CD4-positive, alpha-beta memory T cell (primary cell): ENCODE data around the gene MVP. TPM values are rescaled to one million over a fixed set of nuclear protein-coding genes. Genes with fewer than 3 reads are reported as not detected.

Source experiments
- CTCF ChIA-PET: fragments of 350-600 bp; sonication (Branson Sonifier 250); formaldehyde crosslinking; loops from one replicate; lab custom pipeline; 2021; ENCODE audit warnings: inconsistent platforms; ENCODE audit not compliant: partially characterized antibody; lab: Charles Lee
- POLR2A ChIA-PET: fragments of 350-600 bp; sonication (Branson Sonifier 250); formaldehyde crosslinking; loops from one replicate; lab custom pipeline; 2021; ENCODE audit not compliant: partially characterized antibody; lab: Charles Lee
- DNase-seq, 5 donors: peaks; one replicate each; pipeline versions ENCODE4 v3.0.0 to v3.0.0-alpha.2; 2020 to 2022; ENCODE audit warnings: mixed read lengths in 1 of 5
- H3K27ac ChIP-seq: one replicate; pipeline ENCODE4 v1.7.0; 2013; ENCODE audit warnings: low read depth, low read length
- H3K27me3 ChIP-seq: 2 replicates; pipeline ENCODE4 v1.7.0; 2013; ENCODE audit warnings: mild to moderate bottlenecking, low read length, moderate library complexity; ENCODE audit not compliant: insufficient read depth
- H3K36me3 ChIP-seq: 2 replicates; pipeline ENCODE4 v1.7.0; 2013; ENCODE audit warnings: mild to moderate bottlenecking, low read length, moderate library complexity; ENCODE audit not compliant: insufficient read depth
- H3K4me1 ChIP-seq: 2 replicates; pipeline ENCODE4 v1.7.0; 2013; ENCODE audit warnings: mild to moderate bottlenecking, low read length, moderate library complexity; ENCODE audit not compliant: insufficient read depth
- H3K4me3 ChIP-seq, 2 donors: one replicate each; pipeline ENCODE4 v1.7.0; 2013; ENCODE audit warnings: low read length in 2 of 2, mild to moderate bottlenecking in 1 of 2
- H3K9me3 ChIP-seq, 2 donors: one replicate each; pipeline ENCODE4 v1.7.0; 2013; ENCODE audit warnings: low read length in 2 of 2, control low read depth in 1 of 2; ENCODE audit not compliant: control insufficient read depth in 1 of 2
- H3K27ac Mint-ChIP-seq, 7 donors: one replicate each; pipeline ENCODE4 v1.8.0; 2020 to 2021; ENCODE audit warnings: mixed read lengths in 7 of 7, mild to moderate bottlenecking in 6 of 7, inconsistent platforms in 3 of 7, moderate library complexity in 3 of 7
- H3K27me3 Mint-ChIP-seq, 2 donors: one replicate each; pipeline ENCODE4 v1.8.0; 2020 to 2021; ENCODE audit warnings: mixed read lengths in 2 of 2
- H3K36me3 Mint-ChIP-seq, 2 donors: one replicate each; pipeline ENCODE4 v1.8.0; 2020 to 2021; ENCODE audit warnings: mixed read lengths in 2 of 2, inconsistent platforms in 1 of 2, mild to moderate bottlenecking in 1 of 2
- H3K4me1 Mint-ChIP-seq, 4 donors: one replicate each; pipeline ENCODE4 v1.8.0; 2020 to 2021; ENCODE audit warnings: mixed read lengths in 4 of 4, mild to moderate bottlenecking in 1 of 4
- H3K4me3 Mint-ChIP-seq, 8 donors: one replicate each; pipeline ENCODE4 v1.8.0; 2020 to 2021; ENCODE audit warnings: mixed read lengths in 8 of 8, mild to moderate bottlenecking in 7 of 8, moderate library complexity in 6 of 8, inconsistent platforms in 3 of 8
- H3K9me3 Mint-ChIP-seq, 8 donors: one replicate each; pipeline ENCODE4 v1.8.0; 2020 to 2021; ENCODE audit warnings: mixed read lengths in 8 of 8, mild to moderate bottlenecking in 5 of 8, inconsistent platforms in 3 of 8, moderate library complexity in 1 of 8
- intact Hi-C: fragments of 100-400 bp; cut with micrococcal nuclease; formaldehyde crosslinking; loops from one replicate; pipeline ENCODE4 v1.15.1; 2023
- polyA plus RNA-seq, 2 donors: library from polyadenylated mRNA; unstranded; fragments of 300-500 nt; fragmentation: Illumina TruSeq; gene quantifications; one replicate each; pipeline ENCODE4 v1.2.3, GENCODE V29; 2021
- total RNA-seq, 2 experiments: library from RNA; stranded (reverse); gene quantifications; one replicate each; pipeline ENCODE4 v1.2.3, GENCODE V29; 2021

MVP gene
- total and polyA plus RNA-seq, 4 experiments from 2014 or later: 145 to 187 (median 159) TPM

DNA sequence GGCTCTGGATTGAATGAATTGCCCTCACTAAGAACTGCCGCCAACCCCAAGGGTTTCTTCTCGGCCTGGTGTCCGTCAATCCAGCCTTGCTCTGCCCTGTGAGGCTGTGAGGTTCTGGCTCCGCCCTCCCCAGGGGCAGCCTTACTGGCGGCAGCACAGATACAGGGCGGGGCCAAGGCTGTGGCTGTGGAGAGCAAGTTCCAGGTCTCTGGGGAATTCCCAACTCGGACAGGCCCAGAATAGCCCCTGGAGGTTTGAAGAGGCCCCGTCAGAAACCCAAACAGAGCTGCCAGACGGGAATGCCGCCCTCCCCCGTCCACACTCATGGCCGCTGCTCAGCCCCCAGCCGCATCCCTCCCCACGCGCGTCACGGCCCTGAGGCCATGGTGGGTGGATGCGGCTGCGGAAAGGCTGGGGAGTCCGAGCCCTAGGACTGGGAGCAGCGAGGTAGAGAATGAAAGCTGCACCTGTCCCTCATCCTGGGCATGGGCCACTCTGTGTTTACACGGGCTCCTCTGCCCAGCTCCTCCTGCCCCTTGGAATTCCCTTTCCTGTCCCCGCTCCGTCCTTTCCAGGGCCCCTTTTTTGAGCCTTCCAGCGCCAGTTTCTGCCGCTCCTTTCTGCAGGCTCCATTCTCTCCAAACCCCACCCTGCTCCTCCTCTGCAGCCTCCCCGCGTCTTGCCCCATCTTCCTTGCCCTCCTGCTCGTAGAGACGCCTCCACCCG, 8.9 kb upstream of the MVP start:
- peaks cover 64% of the 10 kb centered on the region for H3K4me1 ChIP-seq
- peaks cover 0 to 2% (median 0%) of the 10 kb centered on the region in 8 donors for H3K9me3 Mint-ChIP-seq
- H3K36me3 Mint-ChIP-seq: peaks cover 8 to 30% of the 10 kb centered on the region in 2 donors
- peak overlapping the region; percentile 80 for H3K27ac ChIP-seq
- POLR2A ChIA-PET: interaction anchor here (1.1 to 24.0 kb wide), 9 partner anchors 11 to 255 kb away, joined by 4 to 522 read pairs (median 9); partner anchors contain the start of genes ALDOA, C16orf54, KIF22 and MVP
- CTCF ChIA-PET: interaction anchor here (1.0 to 2.5 kb wide), 3 partner anchors 37 to 109 kb away, joined by 3 to 16 read pairs (median 3); no protein-coding TSS in a partner anchor
- intact Hi-C loops: loop anchor here (10.0 kb wide), 1 partner anchor 183 kb away; the partner anchor contains the start of genes HIRIP3 and INO80E
- H3K9me3 ChIP-seq: no peaks in the 10 kb centered on the region
- no peaks in the 10 kb centered on the region for H3K27me3 ChIP-seq
- peak overlapping the region; percentile 66 to 69 for H3K4me3 ChIP-seq
- peak overlapping the region; percentile 86 to 95 (median 90) for H3K4me3 Mint-ChIP-seq
- peak overlapping the region; percentile 87 to 97 (median 92) for H3K27ac Mint-ChIP-seq
- H3K27me3 Mint-ChIP-seq: peaks cover 0 to 2% of the 10 kb centered on the region in 2 donors
- H3K4me1 Mint-ChIP-seq: peaks cover 31 to 80% (median 51%) of the 10 kb centered on the region in 4 donors
- DNase-seq: peak; percentile 52 to 84 (median 56)
- peaks cover 8% of the 10 kb centered on the region for H3K36me3 ChIP-seq

GRCh38 chr16:29811896-29812665, 8.2 kb upstream of the MVP start, which contains the start of gene PRRT2:
Gene PRRT2 (plus strand): TSS chr16:29812193. CDS start chr16:29813055, 862 bp downstream.
- Mint-ChIP-seq H3K4me1 (peaks cover 35 to 86% (median 55%) of the 10 kb centered on the region in 4 donors), H3K9me3 (peaks cover 0 to 2% (median 0%) of the 10 kb centered on the region in 8 donors), H3K36me3 (peaks cover 8 to 35% of the 10 kb centered on the region in 2 donors), H3K4me3 (peak within 1 kb of the TSS; percentile 86 to 95 (median 90)), H3K27me3 (peaks cover 0 to 2% of the 10 kb centered on the region in 2 donors), H3K27ac (peak within 1 kb of the TSS; percentile 87 to 97 (median 92))
- Histone ChIP-seq H3K36me3 (peaks cover 8% of the 10 kb centered on the region), H3K4me3 (peak within 1 kb of the TSS; percentile 66 to 69), H3K9me3 (no peaks in the 10 kb centered on the region), H3K27me3 (no peaks in the 10 kb centered on the region), H3K27ac (peak within 1 kb of the TSS; percentile 80), H3K4me1 (peaks cover 69% of the 10 kb centered on the region)
- ChIA-PET CTCF (interaction anchor here (1.0 to 2.5 kb wide), 2 partner anchors 36 to 110 kb away, joined by 3 to 16 read pairs; no protein-coding TSS in a partner anchor), POLR2A (interaction anchor here (1.0 to 24.0 kb wide), 12 partner anchors 8 to 254 kb away, joined by 3 to 522 read pairs (median 8); partner anchors contain the start of genes ALDOA, C16orf54, KIF22 and MVP)
- intact Hi-C loops: loop anchor here (10.0 kb wide), 1 partner anchor 183 kb away; the partner anchor contains the start of genes HIRIP3 and INO80E
- DNase-seq: peak; percentile 22 to 67 (median 28)

GRCh38 chr16:29812754-29813643, 7.3 kb upstream of the MVP start:
- H3K27me3 ChIP-seq: no peaks in the 10 kb centered on the region
- Mint-ChIP-seq H3K4me3 (peak overlapping the region in 7 of 8 donors; percentile 37 to 90 (median 78)), H3K27me3 (peaks cover 0 to 2% of the 10 kb centered on the region in 2 donors), H3K4me1 (peaks cover 33 to 83% (median 57%) of the 10 kb centered on the region in 4 donors), H3K36me3 (peaks cover 9 to 32% of the 10 kb centered on the region in 2 donors), H3K27ac (peak overlapping the region in 5 of 7 donors; percentile 10 to 90 (median 64)), H3K9me3 (peaks cover 0 to 2% (median 0%) of the 10 kb centered on the region in 8 donors)
- peaks cover 71% of the 10 kb centered on the region for H3K4me1 ChIP-seq
- H3K27ac ChIP-seq: no peak overlapping the region
- ChIA-PET CTCF (interaction anchor here (1.1 to 2.5 kb wide), 3 partner anchors 23 to 112 kb away, joined by 3 to 16 read pairs (median 5); partner anchors contain the start of gene KIF22), POLR2A (interaction anchor here (1.0 to 24.0 kb wide), 8 partner anchors 9 to 659 kb away, joined by 3 to 522 read pairs (median 34); partner anchors contain the start of genes C16orf54, KIF22, MVP and PAGR1)
- peaks cover 8% of the 10 kb centered on the region for H3K36me3 ChIP-seq
- no peak overlapping the region for H3K4me3 ChIP-seq
- no peak for DNase-seq
- H3K9me3 ChIP-seq: no peaks in the 10 kb centered on the region
- intact Hi-C loops: loop anchor here (10.0 kb wide), 1 partner anchor 182 kb away; the partner anchor contains the start of genes HIRIP3 and INO80E

DNA sequence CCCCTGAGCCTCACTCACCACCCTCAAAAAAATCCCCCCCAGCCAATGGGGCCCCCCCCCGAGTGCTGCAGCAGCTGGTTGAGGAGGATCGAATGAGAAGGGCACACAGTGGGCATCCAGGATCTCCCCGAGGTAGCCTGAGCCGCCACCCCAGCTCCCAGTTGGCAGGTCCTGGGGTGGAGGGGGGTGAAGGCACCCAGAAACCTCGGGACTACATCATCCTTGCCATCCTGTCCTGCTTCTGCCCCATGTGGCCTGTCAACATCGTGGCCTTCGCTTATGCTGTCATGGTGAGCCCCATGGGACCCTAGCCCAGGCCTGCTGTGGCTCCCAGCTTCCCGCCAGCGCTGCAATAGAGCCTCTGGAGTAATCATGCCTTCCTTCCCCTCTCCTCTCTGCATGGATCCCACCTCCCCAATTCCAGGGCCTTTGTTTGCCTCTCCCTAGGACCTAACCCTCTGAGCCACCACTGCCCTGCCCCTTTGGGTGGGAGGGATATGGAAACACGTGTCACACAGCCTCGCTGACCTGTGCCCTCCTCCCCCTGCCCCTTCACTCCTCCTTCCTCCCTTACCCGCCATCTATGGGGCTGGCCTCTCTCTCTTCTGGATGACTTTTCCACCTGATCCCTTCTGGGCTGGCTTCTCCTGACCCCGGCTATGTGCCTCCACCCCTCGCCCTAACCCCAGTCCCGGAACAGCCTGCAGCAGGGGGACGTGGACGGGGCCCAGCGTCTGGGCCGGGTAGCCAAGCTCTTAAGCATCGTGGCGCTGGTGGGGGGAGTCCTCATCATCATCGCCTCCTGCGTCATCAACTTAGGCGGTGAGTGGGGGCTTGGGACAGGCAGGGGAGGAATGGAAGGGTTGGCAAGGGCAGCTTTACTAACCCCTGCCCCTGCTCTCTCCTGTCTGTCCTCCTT, 6.4 kb upstream of the MVP start:
- intact Hi-C loops: loop anchor here (10.0 kb wide), 1 partner anchor 181 kb away; the partner anchor contains the start of genes HIRIP3 and INO80E
- Histone ChIP-seq H3K36me3 (peaks cover 5% of the 10 kb centered on the region), H3K4me3 (no peak overlapping the region), H3K27me3 (no peaks in the 10 kb centered on the region), H3K9me3 (no peaks in the 10 kb centered on the region), H3K4me1 (peaks cover 71% of the 10 kb centered on the region), H3K27ac (no peak overlapping the region)
- Mint-ChIP-seq H3K9me3 (peaks cover 0 to 2% (median 0%) of the 10 kb centered on the region in 8 donors), H3K27ac (peak overlapping the region; percentile 6 to 94 (median 72)), H3K27me3 (peaks cover 0 to 2% of the 10 kb centered on the region in 2 donors), H3K4me3 (peak overlapping the region in 6 of 8 donors; percentile 17 to 99 (median 50)), H3K4me1 (peaks cover 31 to 83% (median 57%) of the 10 kb centered on the region in 4 donors), H3K36me3 (peaks cover 6 to 27% of the 10 kb centered on the region in 2 donors)
- DNase-seq: no peak
- POLR2A ChIA-PET: interaction anchor here (1.0 to 24.0 kb wide), 5 partner anchors 8 to 658 kb away, joined by 3 to 522 read pairs (median 64); partner anchors contain the start of genes C16orf54, KIF22, MVP and PAGR1
- CTCF ChIA-PET: interaction anchor here (1.1 to 2.5 kb wide), 4 partner anchors 10 to 113 kb away, joined by 3 to 16 read pairs (median 4); partner anchors contain the start of gene KIF22

GRCh38 chr16:29814592-29814991, 5.7 kb upstream of the MVP start:
- ChIA-PET POLR2A (interaction anchor here (1.2 to 24.0 kb wide), 6 partner anchors 3 to 114 kb away, joined by 5 to 522 read pairs (median 286); partner anchors contain the start of genes C16orf54, KIF22, MAZ and MVP), CTCF (interaction anchor here (1.2 to 2.8 kb wide), 2 partner anchors 10 to 30 kb away, joined by 3 to 13 read pairs; no protein-coding TSS in a partner anchor)
- Histone ChIP-seq H3K4me3 (peak overlapping the region in 1 of 2 donors; percentile 95), H3K27ac (peak overlapping the region; percentile 77), H3K9me3 (no peaks in the 10 kb centered on the region), H3K36me3 (peaks cover 8% of the 10 kb centered on the region), H3K4me1 (peaks cover 71% of the 10 kb centered on the region), H3K27me3 (no peaks in the 10 kb centered on the region)
- intact Hi-C loops: loop anchor here (10.0 kb wide), 1 partner anchor 180 kb away; the partner anchor contains the start of genes HIRIP3 and INO80E
- H3K9me3 Mint-ChIP-seq: no peaks in the 10 kb centered on the region
- peaks cover 11 to 30% of the 10 kb centered on the region in 2 donors for H3K36me3 Mint-ChIP-seq
- H3K27me3 Mint-ChIP-seq: peaks cover 0 to 2% of the 10 kb centered on the region in 2 donors
- peak overlapping the region; percentile 86 to 100 (median 98) for H3K27ac Mint-ChIP-seq
- no peak for DNase-seq
- peaks cover 32 to 87% (median 60%) of the 10 kb centered on the region in 4 donors for H3K4me1 Mint-ChIP-seq
- peak overlapping the region; percentile 84 to 99 (median 98) for H3K4me3 Mint-ChIP-seq
